ENCODE data around the gene PPP1CA.
"Not testable (repeated sequence)": the region's sequence is repeated elsewhere in the genome, so short reads cannot be mapped to it uniquely, and the experiment has no call there.

PPP1CA gene

GRCh38 chr11:67434395-67434881 is 32.8 kb upstream of the PPP1CA start:
- no peak for DNase-seq (ENCODE audit: low read depth)

DNA sequence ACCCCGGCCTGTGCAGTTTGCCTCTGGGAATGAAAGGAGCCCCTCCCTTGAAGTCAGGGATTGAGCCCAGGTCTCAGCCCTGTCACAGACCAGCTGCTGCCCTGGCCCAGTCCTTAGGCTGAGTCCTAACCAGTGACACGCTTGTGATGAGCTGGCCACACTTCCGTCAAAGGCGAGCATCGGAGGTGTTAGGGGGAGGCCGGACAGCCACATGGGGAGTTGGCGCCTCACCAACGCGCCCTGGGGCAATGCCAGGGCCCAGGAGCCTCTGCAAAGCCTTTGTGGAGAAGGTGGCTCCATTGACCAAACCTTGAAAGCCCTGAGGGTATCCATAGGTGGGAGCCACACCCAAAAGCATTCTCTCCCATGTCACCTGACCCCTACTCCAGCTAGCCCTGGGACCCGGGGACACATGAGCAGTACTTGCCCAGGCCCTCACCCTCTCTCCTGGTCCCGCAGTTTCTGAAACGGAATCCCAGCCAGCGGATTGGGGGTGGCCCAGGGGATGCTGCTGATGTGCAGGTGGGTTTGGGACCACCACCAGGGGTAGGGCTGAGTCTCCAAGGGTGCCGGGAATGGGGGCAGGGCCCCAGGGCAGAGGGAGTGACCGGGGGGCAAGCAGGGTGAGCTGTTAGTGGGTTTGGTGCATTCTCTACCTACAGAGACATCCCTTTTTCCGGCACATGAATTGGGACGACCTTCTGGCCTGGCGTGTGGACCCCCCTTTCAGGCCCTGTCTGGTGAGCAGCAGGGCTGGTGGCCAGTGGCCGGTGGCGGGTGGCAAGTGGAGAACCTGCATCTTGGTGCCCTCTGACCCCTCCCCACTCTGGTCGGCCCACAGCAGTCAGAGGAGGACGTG is 32.1 kb upstream of the PPP1CA start:
- no peak for DNase-seq (ENCODE audit: low read depth)

DNA sequence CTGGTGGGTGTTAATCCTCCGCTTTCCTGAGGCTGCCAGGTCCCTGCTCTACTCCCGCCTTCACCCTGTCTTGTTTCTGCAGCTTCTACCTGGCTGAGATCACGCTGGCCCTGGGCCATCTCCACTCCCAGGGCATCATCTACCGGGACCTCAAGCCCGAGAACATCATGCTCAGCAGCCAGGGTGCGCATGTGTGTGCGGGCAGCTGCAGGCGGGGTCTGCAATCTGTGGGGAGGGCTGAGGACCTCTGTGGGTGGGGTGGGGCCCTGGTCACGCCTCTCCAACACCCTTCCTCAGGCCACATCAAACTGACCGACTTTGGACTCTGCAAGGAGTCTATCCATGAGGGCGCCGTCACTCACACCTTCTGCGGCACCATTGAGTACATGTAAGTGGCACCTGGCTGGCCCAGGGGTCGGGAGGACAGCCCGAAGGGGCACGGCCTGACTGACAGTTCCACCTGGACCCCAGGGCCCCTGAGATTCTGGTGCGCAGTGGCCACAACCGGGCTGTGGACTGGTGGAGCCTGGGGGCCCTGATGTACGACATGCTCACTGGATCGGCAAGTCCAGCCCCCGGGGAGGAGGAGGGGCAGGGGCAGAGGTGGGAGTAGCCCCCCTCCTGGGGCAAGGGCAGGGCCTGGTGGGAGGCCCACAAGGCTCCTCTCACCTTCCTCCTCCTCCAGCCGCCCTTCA is 31.1 kb upstream of the PPP1CA start:
- no peak for DNase-seq (ENCODE audit: low read depth)

GRCh38 chr11:67431346-67432249 is 29.9 kb upstream of the PPP1CA start:
- DNase-seq (ENCODE audit: low read depth) = no peak

DNA sequence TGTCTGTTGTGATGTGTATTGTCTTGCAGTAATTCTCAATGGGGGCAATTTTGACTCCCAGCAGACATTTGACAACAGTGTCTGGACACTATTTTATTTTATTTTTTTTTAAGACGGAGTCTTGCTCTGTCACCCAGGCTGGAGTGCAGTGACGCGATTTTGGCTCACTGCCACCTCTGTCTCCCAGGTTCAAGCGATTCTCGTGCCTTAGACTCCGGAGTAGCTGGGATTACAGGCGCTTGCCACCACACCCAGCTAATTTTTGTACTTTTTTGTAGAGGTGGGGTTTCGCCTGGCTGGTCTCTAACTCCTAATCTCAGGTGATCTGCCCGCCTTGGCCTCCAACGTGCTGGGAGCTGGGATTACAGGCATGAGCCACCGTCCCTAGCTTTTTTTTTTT is 28.1 kb upstream of the PPP1CA start:
- no peak for DNase-seq (ENCODE audit: low read depth)

DNA sequence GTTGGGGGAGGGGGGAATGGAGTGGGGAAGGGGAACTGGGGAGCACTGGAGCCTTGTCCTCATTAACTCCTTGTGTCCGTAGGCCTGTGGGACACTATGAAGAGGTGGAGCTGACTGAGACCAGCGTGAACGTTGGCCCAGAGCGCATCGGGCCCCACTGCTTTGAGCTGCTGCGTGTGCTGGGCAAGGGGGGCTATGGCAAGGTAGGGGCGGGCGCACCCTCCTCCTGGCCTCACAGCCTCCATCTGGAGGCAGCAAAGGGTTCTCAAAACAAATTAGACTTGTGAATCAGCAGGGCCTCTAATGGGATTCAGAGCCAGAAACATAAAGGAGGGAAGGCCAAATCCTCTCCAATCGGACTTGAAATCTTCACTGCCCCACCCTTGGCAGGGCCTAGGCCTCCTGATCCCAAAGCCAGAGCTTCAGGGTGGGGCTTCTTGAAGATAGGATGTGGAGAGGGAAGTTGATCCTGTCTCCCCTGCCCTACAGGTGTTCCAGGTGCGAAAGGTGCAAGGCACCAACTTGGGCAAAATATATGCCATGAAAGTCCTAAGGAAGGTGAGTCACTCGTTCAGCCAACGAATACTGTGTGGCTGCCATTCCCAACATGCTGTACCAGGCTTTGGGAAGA is 27.5 kb upstream of the PPP1CA start:
- DNase-seq (ENCODE audit: low read depth) = no peak

- peak; percentile 99 for DNase-seq (ENCODE audit: low read depth)
Observed at GRCh38 chr11:67428052-67429001, 26.7 kb upstream of the PPP1CA start, which contains the start of gene RPS6KB2. Gene RPS6KB2, plus strand, starts transcription at chr11:67428494. Its CDS starts 52 bp downstream, at chr11:67428546.

DNA sequence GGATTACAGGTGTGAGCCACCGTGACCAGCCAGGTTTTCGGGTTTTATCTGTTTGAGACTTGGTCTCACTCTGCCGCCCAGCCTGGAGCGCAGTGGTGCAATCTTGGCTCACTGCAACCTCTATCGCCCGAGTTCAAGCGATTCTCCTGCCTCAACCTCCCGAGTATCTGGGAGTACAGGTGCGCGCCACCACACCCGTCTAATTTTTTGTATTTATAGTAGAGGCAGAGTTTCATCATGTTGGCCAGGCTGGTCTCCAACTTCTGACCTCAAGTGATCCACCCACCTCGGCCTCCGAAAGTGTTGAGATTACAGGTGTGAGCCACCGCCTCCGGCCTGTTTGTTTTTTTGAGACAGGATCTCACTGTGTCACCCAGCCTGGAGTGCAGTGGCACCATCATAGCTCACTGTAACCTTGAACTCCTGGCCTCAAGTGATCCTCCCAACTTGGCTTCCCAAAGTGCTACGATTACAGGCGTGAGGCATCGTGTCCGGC is 25.8 kb upstream of the PPP1CA start:
- DNase-seq (ENCODE audit: low read depth) = not testable (repeated sequence)

DNA sequence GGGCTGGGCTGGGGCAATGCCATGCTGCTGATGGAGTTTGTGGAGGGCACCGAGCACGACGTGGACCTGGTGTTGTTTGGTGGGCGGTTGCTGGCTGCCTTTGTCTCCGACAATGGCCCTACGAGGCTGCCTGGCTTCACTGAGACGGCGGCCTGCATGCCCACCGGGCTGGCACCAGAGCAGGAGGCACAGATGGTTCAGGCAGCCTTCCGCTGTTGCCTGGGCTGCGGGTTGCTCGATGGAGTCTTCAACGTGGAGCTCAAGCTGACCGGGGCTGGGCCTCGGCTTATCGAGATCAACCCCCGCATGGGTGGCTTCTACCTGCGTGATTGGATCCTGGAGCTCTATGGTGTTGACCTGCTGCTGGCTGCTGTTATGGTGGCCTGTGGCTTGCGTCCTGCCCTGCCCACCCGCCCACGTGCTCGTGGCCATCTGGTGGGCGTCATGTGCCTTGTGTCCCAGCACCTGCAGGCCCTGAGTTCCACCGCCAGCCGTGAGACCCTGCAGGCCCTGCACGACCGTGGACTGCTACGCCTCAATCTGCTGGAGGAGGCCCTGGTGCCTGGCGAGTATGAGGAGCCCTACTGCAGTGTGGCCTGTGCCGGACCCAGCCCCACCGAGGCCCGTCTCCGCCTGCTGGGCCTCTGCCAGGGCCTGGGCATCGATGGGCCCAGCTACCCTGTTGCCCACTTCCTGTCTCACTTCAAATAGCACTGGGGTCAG is 22.4 kb upstream of the PPP1CA start:
- no peak for DNase-seq (ENCODE audit: low read depth)

DNA sequence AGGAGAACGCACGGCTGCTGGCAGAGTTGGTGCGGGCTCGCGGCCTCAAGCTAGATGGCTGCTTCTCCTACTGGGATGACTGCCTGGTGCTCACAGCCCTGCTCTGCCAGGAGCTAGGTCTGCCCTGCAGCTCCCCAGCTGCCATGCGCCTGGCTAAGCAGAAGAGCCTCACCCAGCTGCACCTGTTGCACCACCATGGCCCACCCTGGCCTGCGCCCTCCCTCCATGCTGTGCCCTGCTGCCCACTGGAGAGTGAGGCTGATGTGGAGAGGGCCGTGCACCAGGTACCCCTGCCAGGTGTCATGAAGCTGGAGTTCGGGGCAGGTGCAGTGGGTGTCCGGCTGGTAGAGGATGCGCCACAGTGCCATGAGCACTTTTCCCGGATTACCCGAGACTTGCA is 21.8 kb upstream of the PPP1CA start:
- DNase-seq (ENCODE audit: low read depth) = no peak

DNA sequence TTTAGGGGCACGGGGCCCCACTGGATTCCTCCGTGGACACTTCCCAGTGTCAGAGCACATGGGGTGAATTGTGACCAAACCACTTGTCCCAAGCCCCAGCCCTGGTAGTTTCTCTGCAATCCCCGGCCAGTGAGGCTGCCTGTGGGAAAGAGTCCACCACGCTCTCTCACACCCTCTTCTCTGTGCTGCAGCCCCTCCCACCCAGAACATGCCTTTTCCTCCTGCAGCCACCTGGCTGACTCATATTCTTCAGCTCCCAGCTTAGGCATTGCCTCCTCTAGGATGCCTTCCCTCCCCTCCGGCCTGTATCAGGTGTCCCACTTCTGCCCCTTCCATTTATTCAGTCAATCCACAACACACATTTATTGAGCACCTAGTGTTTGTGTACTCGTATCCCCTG is 21.2 kb upstream of the PPP1CA start:
- no peak for DNase-seq (ENCODE audit: low read depth)

DNA sequence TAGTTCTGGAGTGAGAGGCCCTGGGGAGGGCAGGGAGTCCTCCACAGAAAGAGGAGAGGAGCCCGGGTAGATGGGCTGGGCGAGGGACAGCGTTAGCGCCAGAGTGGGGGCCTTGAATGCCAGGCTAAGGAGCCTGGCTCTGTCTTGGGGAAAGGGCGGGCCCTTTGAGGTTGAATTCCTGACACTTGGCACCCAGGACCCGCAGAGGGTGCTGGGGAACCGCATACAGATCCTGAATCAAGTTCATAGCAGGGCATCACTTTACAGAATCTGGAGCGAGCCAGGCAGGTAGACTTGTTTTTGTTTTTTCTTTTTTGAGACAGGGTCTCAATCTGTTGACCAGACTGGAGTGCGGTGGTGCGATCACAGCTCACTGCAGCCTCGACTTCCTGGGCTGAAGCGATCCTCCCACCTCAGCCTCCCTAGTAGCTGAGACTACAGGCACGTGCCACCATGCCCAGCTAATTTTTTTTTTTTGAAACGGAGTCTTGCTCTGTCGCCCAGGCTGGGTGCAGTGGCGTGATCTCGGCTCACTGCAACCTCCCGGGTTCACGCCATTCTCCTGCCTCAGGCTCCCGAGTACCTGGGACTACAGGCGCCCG is 19.9 kb upstream of the PPP1CA start:
- no peak for DNase-seq (ENCODE audit: low read depth)

GRCh38 chr11:67420646-67421429 is 19.2 kb upstream of the PPP1CA start:
- DNase-seq (ENCODE audit: low read depth) = peak; percentile 99

- no peak for DNase-seq (ENCODE audit: low read depth)
Observed at GRCh38 chr11:67420147-67420645, 18.5 kb upstream of the PPP1CA start.

GRCh38 chr11:67419325-67420049 is 17.8 kb upstream of the PPP1CA start:
- DNase-seq (ENCODE audit: low read depth) = no peak

GRCh38 chr11:67418476-67419281 is 17.0 kb upstream of the PPP1CA start:
- DNase-seq (ENCODE audit: low read depth) = no peak

DNA sequence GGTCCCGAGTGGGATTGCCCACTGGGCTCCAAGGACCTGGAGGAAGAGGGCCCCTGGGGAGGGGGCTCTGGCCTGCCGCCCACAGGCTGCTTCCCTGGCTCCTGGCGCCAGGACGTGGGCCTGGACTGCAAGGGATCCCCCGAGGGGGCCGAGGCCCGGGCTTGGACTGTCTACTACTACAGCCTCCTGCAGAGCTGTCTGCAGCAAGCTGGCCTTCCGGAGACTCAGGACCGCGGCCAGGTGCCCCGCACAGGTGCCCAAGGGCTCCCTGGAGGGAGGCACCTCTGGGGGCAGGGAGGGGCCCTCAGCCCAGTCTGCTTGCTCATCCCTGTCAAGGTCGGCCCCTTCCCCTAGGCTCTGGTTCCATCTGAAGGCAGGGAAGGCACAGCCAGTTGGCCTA is 15.8 kb upstream of the PPP1CA start:
- DNase-seq (ENCODE audit: low read depth) = no peak

Measured in stimulated activated CD8-positive, alpha-beta memory T cell treated with anti-CD3 and anti-CD28 coated beads, Interleukin-12 subunit alpha, Interleukin-12 subunit beta, amount 100 ng/mL, for 4 hours (primary cell).